ENCODE measurements around the gene INSC. TPM values are rescaled to one million over a fixed set of nuclear protein-coding genes. Genes with fewer than 3 reads are reported as not detected.
A peak's percentile ranks its signal among the peaks of the same experiment; 100 is the strongest.
"Not testable (repeated sequence)": the region's sequence is repeated elsewhere in the genome, so short reads cannot be mapped to it uniquely, and the experiment has no call there.

Gene INSC, protein sequence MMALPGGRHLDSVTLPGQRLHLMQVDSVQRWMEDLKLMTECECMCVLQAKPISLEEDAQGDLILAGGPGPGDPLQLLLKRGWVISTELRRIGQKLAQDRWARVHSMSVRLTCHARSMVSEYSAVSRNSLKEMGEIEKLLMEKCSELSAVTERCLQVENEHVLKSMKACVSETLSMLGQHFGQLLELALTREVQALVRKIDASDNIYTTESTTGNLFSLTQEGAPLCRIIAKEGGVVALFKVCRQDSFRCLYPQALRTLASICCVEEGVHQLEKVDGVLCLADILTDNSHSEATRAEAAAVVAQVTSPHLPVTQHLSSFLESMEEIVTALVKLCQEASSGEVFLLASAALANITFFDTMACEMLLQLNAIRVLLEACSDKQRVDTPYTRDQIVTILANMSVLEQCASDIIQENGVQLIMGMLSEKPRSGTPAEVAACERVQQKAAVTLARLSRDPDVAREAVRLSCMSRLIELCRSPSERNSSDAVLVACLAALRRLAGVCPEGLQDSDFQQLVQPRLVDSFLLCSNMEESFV
- total RNA-seq = under 0.01 and 0.32 TPM in 2 replicates

DNA sequence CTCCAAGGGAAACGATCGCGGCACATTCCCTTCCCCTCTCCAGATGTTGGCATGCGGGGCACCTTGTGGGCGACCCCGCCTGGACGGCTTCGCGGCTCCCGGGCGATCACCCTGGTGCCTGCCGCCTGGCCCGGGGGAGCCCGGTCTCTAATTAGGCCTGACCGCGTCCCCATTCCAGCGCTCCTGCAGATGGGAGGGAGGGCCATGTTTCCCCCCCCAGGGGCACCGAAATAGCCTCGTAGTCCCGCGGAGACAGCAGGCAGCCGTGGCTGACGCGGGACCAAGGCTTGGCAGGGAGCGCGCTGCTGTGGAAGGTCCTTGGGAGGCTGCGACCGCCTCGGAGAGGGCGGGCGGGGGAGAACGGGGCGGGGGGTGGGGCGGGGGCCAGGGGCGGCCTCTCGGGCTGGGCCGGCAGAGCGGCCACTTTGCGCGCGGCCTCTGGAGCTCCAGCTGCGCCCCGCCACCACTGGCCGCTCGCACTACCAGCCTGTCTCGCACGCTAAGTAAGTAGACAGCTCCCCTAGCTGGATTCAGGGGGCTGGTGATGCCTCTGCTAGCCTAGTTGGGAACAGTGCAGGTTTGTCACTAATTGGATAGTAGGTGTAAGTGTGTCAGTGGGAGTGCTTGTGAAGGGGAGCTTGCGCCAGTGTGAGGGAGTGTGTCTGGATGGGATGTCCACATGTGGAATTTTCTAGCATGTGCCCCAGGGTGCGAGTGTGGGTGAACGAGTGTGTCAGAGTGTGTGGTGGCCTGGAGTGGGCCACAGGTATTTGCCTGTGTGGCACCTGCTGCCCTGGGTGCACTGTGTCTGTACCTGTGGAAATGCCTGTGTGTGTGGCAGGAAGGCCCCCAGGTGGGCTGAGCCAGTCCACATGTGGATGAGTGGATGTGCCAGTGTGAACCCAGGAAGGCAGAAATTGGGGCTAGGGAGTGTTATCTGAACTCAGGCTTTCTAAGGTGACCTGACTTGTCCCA lies at the start of gene INSC:
TSS of gene INSC (plus strand) at position 423 of the 975 bp plus-strand sequence. CDS start 34,252 bp downstream, outside the sequence.
- DNase-seq (ENCODE audit: low read depth) = peak; percentile 14
- H3K4me3 ChIP-seq (ENCODE audit: low read depth, low read length) = peak within 1 kb of the TSS; percentile 49
- TF ChIP-seq, protein P1, sequence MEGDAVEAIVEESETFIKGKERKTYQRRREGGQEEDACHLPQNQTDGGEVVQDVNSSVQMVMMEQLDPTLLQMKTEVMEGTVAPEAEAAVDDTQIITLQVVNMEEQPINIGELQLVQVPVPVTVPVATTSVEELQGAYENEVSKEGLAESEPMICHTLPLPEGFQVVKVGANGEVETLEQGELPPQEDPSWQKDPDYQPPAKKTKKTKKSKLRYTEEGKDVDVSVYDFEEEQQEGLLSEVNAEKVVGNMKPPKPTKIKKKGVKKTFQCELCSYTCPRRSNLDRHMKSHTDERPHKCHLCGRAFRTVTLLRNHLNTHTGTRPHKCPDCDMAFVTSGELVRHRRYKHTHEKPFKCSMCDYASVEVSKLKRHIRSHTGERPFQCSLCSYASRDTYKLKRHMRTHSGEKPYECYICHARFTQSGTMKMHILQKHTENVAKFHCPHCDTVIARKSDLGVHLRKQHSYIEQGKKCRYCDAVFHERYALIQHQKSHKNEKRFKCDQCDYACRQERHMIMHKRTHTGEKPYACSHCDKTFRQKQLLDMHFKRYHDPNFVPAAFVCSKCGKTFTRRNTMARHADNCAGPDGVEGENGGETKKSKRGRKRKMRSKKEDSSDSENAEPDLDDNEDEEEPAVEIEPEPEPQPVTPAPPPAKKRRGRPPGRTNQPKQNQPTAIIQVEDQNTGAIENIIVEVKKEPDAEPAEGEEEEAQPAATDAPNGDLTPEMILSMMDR (IDR thresholded peaks at IDR 0.05; ENCODE audit: insufficient read depth, low read depth, low read length) = peak; percentile 11

DNA sequence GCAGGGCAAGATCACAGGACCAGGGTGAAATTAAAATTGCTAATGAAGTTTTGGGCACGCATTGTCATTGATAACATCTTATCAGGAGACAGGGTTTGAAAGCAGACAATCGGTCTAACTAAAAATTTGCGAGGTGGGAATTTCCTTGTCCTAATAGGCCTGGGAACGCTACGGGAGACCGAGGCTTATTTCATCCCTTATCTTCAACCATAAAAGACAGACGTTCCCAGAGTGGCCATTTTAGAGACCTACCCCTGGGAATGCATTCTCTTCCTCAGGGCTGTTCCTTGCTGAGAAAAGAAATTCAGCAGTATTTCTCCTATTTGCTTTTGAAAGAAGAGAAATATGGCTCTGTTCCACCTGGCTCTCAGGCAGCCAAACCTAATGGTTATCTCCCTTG lies 45.0 kb upstream of the INSC start:
- DNase-seq (ENCODE audit: low read depth); H3K4me3 ChIP-seq (ENCODE audit: low read depth, low read length): not testable (repeated sequence)

DNA sequence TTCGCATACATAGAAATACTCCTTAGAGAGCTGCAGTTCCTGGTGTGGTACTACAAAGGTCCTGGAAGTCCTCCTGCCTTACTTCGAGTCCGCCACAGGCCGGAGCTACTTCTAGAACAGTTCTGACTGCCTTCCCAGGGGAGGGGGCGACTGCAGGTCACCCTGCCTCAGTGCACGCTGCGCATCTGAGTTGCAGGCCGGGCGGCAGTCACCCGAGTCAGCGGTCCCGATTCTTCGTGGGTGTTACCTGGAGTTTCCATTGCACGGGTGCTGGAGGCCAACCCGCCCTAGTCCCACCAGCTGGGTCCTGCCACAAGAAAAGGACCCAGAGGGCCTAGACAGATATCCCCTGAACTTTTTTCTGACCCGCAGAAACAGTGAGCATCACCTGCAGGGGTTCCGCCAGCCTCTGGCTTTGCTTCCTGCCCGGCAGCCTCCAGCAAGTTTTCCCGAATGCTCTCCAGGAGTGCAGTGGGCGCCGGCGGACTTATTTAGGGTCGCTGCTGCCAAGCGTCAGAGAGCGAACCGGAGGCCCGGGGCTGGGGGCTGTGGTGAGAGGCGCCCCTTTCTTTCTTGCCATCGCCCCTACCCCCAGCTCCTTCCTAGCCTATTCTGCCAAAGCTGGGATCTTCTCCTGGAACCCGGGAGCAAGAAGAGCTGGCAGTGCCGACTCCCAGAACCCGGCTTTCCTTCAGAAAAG lies 43.0 kb upstream of the INSC start:
- H3K4me3 ChIP-seq (ENCODE audit: low read depth, low read length) = no peak overlapping the region
- DNase-seq (ENCODE audit: low read depth) = no peak
- TF ChIP-seq, protein P1 (IDR thresholded peaks at IDR 0.05; ENCODE audit: insufficient read depth, low read depth, low read length) = no peak

DNA sequence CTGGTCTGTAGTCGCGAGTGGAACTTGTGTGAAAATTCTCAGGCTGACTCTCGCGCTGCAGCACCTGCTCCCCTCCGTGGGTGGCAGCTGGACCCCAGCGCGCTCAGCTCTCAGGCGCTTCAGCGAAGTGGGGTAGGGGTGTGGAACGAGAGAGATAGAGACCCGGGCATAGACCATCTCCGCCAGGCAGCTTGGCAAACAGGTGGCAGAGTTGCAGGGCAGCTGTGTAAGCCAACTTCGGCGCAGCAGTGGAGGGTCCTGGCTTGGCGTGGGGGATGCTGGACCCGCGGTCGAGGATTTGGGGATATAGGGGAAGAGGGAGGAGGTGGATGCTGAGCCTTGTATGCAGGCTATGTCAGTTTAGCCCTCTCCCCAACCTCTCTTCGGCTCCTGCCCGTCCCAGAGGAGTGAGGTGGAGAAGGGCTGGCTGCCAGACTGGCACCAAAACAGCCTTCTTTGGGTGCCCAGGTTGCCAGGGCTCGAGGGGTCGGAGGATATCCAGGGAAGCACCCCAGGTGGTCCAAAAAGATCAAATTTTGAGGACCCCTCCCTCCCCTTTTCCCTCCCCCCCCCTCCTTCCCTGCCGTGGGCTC lies 42.1 kb upstream of the INSC start:
- DNase-seq (ENCODE audit: low read depth) = no peak
- H3K4me3 ChIP-seq (ENCODE audit: low read depth, low read length) = no peak overlapping the region
- TF ChIP-seq, protein P1 (IDR thresholded peaks at IDR 0.05; ENCODE audit: insufficient read depth, low read depth, low read length) = no peak

DNA sequence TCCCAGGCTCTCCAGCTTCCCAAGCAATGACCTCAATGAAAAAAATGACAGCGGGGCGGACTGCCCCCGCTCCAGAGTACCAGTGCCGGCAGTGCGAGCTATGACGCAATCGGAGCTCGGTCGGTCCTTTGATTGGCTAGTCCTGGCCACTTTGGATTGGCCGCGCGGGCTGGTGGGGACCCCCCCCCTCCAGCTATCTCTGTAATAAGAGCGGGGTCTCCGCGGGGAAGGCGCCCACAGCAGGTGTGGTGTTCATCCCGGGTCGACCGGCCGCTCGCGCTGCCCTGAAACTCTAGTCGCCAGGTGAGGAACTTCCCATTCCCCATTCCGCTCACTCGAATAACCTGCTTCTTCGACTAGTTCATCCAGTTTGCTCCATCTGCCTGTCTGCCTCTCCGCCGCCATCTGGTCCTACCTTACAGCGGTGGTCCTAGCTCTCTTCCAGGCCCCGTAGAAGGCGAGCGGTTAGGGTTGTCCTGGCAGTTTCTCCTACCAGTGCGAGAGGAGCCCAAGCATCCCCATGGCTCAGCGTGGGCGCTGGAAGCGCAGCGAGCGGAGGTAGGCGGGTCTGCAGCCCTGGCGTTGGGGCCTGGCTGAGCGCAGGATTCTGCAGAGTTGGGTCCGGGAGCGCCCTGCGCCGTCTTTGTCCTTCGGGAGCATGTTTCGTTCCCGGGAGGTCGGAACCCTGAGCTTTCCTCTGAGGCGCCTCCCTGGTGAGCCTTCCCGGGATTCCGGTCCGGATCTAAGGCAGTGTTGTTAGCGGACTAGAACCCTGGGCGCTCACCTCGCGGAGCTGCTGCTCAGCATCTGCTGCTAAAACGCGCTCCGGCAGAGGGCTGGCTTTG lies 41.1 kb upstream of the INSC start, which contains the start of gene CALCB:
TSS of gene CALCB (plus strand) at position 233 of the 845 bp plus-strand sequence. CDS start 1,126 bp downstream, outside the sequence.
- TF ChIP-seq, protein P1 (IDR thresholded peaks at IDR 0.05; ENCODE audit: insufficient read depth, low read depth, low read length) = no peak
- DNase-seq (ENCODE audit: low read depth) = peak; percentile 9
- peak within 1 kb of the TSS; percentile 21 for H3K4me3 ChIP-seq (ENCODE audit: low read depth, low read length)

Measured in fibroblast of villous mesenchyme (primary cell).